Activated CD4-positive, alpha-beta T cell treated with anti-CD3 and anti-CD28 coated beads for 4 hours (primary cell): ENCODE data around the gene NRCAM.

Experiments
- DNase-seq, 2 donors: peaks; one replicate each; pipeline ENCODE4 v3.0.0-alpha.2; 2020

Gene NRCAM

DNA sequence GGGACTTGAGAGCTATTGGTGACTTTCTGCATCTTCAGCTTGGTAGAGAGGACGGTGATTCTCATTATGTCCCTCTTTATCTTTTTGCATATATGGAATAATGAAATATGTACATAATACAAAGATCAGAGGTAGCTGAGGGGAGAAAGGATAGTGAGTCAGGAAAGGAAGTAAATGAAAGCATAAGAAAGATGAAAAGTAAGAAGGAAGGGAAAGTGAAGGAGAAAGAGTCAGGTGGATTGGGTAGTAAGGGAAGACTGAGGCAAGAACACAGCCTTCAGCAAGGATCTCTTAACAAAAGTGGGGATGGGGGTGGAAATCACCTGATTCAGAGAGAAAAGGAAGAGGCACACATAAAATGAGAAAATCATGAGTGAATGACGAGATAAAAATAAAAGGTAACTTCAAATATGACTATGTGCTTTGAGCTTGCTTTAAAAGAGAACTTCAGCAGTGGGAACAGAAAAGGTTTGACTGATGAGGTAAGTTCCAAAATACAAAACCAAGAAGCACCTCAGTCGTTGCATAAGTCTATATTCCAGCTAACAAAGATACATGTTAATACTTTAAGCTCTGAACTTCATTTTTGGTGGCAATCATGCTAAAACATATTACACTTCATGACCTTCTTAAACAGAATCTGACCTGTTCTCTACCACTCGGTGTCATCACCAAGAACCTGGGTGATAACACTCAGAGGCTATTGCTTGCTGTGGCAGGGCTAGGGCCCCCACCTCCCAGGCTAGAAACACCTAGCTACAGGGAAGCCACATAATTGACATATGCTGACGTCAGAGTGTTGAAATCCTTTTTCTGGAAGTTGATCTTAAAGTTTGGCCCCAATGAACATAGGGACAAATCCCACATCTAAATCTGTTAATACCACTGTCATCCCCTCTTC, 32.9 kb downstream of the NRCAM start:
- no peak for DNase-seq

DNA sequence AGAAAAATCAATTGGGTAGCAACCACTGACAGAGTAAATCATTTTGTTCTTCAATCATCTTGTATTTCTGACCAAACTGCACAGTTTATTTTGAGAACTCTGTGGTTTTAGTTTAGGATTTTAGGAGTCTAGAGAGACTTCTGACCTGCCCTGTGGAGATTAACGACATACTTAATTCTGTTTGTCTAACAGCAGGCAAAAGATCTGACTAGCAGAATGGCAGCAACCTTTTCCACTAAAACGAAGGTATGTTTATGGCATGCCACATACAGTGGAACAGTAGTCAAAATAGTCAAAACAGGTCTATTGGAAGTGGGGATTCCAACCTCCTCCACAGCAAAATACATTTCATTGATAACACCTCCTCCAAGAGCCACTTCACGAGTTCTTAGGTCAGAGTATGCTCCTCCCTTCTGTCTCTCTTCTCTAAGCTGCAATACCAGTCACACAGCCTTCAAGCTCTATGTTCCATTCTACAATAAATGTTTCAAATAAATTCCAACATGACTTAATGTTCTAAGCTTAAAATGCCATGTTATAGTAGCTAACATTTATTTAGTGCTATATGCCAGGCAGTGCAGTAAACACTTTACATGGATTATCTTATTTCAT, 34.4 kb downstream of the NRCAM start:
- no peak for DNase-seq

DNA sequence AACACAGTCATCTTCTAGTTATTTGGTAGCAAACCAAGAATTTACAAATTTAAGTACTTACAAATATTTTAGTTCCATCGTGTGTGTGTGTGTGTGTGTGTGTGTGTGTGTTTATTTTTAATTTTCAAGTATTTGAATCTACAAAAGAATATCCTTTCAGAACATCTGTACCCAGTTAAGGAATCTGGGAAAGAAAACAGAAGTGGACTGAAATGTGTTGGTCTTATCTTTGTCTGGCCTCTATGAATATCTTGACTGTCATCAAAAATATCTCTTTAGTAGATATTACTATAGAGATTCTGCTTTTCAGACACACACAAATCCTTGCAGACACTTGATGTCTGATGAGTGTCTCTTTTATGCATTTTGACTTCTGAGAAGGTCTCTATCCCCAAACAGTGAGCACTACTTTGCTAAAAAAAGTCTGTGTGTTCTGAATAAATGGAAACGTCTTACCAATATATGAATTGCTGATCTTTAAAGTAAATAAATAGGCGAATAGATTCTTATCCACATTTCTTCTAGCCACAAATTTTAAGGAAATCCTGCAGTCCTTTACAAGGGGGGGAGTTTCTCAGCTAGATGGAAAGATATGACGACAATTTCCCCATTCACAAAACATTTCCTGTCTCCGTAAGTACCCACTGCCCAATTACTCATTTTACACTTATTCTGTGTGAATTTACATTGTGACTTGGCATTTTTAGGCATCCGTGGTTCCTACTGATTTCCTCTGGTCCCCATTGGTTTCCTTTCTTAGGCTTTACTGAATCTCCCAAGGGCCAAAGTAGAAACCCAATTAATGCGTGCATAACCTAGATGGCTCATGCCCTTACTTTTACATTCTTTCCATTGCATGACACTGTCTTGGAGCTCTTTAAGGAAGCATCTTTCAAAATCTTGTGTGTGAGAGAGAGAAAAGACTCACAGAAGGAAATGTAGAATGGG, 36.0 kb downstream of the NRCAM start:
- DNase-seq, result no peak

GRCh38 chr7:108418946-108419345, 37.3 kb downstream of the NRCAM start:
- no peak for DNase-seq

GRCh38 chr7:108417926-108418325, 38.3 kb downstream of the NRCAM start:
- DNase-seq, result no peak

- no peak for DNase-seq
Measured at GRCh38 chr7:108417144-108417543, 39.1 kb downstream of the NRCAM start.

- no peak for DNase-seq
Measured at GRCh38 chr7:108415821-108416536, 40.3 kb downstream of the NRCAM start.

GRCh38 chr7:108415084-108415483, 41.2 kb downstream of the NRCAM start:
- no peak for DNase-seq

DNA sequence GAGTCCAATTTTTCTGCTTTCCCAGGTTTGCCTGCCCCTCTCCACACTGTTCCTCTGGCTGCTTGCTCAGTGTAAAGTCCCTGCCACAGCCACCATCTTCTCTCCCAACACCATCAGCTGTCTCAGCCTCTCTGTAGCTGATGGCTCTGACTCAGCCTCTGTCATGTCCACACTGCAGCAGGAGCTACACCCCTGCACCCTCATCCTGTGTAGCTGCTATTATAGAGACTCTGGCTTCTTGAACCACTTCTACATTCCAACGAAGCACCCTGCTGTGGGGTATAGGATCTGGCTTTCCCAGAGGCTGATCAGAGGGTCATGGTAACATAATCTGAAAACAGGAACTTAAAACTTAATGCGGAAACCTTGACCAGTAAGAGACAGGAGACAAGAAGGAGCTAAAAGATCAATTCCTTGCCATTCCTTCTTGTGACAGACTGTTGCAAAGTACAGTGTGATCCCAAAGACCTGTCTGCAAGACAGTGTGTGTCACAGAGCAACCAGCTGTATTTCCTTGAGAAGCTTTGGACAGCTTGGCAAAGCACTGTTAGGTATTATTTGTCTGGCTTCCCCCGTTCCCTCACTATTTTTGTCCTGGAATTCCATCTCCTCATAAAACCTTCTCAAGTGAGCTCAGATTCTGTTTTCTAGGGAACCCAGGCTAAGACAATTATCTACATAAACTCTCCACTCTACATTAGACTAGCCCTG, 42.3 kb downstream of the NRCAM start:
- DNase-seq, result no peak

DNA sequence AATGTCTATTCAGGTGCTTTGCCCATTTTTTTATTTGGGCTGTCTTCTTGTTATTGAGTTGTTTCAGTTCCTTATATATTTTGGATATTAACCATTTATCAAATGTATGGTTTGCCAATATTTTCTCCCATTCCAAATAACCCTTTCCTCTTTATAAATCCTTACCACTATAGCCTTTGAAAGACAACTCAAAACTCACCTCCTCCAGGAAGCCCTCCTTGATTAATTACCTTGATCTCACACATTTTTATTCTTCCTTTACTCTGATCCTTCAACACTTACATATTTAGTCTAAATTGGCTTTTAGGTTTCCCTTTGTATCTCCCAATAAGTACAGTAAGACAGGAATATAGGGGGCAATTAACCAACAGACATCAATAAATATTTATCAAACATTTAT, 42.9 kb downstream of the NRCAM start:
- no peak for DNase-seq

- no peak for DNase-seq
Measured at GRCh38 chr7:108409146-108409545, 47.1 kb downstream of the NRCAM start.

GRCh38 chr7:108408296-108408991, 47.8 kb downstream of the NRCAM start:
- no peak for DNase-seq

DNA sequence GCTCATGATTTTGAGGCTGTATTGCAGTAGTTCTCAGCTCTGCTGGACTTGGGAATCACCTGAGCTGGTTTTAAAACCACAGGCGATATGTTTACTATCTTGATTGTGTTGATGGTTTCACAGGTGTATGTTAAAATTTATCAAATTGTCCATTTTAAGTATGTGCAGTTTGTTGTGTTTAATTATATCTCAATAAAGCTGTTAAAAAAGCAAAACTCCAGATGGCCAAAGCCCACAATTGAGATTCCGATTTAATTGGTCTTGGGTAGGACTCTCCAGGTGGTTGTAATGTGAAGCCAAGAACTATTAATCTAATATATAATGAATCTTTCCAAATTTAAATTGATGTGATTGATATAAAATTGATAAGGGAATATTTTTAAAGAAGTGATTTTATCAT, 48.6 kb downstream of the NRCAM start:
- no peak for DNase-seq

DNA sequence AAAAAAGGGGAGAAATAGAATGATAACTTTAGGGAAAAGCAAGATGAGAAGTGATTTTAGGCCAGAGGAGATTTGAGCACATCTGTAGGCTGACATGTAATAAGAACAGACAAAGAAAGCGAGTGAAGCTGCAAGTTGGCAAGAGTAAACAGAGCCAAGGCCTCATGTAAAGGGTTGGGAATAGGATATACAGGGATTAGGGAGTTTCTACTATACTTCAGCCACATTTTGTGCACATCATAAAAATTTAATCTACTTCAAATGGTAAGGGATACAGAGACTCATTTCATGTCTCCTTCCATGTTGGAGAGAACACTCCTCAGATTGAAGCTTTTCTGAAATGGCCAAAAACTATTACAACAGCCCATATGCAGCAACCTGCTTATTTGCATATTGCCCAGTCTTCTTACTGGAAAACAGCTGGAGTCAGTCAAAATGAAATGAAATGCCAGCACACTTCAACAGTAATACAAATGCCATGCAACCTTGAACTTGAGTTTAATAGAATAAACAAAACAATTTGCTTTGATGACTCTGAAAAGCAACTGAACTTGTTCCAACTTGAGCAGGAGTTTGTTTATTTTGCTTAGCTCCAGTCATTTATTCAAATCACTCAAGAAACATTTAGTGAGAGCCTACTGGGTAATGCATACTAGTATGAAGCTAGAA, 49.9 kb downstream of the NRCAM start:
- no peak for DNase-seq

DNA sequence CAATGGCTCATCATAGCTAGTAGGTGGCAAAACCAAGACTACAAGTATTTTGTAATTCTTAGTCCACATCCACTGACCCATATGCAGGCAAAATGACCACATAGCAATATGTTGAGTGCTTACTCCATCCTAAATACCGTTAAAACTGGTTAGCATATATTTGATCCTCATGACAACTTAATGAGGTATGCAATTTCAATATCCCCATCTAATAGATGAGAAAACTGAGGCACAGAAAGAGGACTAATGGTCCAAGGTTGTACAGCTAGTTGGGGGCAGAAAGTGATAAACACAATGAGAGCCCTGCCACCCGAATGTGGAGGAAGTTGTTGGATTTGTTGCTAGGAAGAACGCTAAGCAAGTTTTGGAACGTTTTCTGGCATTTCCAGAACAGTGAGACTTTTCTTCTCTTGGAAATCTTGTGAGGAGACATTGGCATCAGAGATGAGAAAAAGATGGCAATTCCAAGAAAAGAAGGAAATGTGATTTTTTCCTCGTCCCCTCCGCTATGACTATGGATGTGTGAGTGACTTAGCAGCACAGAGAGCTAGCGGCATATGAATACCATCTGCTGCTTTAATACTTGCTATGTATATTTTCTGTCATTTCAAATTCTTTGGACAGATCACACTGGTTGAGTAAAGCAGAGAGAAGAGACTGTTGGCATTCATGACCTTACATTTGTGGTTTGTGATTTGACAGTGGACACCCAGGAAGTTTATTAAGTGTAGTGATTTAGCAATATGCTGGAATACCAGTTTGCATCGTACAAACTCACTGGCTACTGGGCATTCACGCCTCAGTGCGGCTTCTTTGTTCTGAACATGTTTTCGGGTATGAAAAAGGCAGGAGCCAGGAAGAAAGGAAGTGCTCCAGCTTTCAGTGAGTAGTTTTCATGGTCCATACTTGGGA, 51.5 kb downstream of the NRCAM start:
- DNase-seq, result no peak

- DNase-seq, result no peak
Measured at GRCh38 chr7:108403597-108404217, 52.5 kb downstream of the NRCAM start.

- DNase-seq, result no peak
Measured at GRCh38 chr7:108402865-108403264, 53.4 kb downstream of the NRCAM start.

DNA sequence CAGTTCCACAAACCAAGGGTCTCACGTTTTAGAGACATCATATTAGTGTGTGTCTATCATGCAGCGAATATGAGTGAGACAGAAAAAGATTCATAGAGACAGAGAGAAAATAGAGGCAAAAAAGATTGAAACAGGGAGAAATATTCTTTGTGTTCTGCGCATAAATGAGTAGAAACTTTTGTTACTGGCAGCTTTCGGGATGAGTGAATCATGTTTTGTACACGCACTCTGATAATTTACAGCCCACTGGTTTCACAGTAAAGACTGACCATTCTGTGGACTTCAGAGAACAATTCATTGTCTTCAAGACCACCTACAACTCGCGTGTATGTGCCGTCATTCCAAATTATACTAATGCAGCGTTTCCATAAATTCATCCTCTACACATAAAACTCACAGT, 60.2 kb downstream of the NRCAM start:
- no peak for DNase-seq

GRCh38 chr7:108395426-108395825, 60.8 kb downstream of the NRCAM start:
- DNase-seq, result no peak
